GM21723 (cell line): ENCODE results near the gene TMEM117.
"Not testable (repeated sequence)": the region's sequence is repeated elsewhere in the genome, so short reads cannot be mapped to it uniquely, and the experiment has no call there.

Source experiments
- ATAC-seq: cut with Tn5 transposase; IDR thresholded peaks from one replicate; pipeline ENCODE4 v1.9.1; 2021; ENCODE audit warnings: mild to moderate bottlenecking, moderate library complexity; ENCODE audit not compliant: unreplicated experiment

Gene TMEM117

DNA sequence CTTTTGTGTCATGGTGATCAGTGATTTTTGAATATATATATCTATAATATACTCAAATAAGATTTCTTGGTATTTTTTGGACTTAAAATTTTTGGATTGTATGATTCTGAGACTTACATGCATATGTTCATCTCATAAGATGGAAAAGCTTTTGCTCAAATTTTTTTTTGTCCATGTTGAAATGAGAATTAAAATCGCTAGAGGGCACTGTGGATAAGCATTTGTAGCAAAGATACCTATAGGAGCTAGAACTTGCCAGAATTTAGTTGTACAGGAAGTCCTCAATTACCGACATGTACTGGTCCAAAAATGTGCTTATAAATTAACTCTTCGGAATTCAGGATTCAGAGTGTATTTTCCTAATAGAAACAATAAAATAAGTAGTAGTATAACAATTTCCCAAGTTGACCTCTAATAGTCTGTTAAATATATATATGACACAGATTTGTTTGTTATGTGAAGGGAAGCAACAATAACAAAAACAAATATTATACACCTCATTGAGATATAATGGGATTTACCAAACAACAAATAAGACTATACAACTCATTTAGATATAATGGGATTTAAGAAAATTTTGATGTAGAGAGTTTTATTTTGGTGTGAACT lies 179.6 kb downstream of the TMEM117 start:
- ATAC-seq = peak; percentile 80

DNA sequence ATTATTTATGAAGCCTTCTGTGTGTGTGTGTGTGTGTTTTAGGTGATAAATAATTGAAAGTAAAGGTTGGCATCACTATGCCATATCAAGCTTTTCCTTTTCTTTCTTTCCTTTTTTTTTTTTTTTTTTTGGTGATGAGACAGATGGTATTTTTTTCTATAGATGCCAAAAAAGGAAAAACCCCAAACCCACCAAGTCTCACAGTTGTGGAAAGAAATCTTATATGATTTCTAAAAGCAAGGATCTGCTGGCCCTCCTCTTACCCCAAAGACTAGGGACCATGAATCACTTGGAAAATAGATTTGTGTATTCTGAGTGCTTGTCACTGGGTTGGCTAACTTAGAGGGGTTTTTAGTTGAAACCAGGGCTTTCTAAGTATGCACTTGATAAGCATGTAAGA lies 181.3 kb downstream of the TMEM117 start:
- no peak for ATAC-seq

DNA sequence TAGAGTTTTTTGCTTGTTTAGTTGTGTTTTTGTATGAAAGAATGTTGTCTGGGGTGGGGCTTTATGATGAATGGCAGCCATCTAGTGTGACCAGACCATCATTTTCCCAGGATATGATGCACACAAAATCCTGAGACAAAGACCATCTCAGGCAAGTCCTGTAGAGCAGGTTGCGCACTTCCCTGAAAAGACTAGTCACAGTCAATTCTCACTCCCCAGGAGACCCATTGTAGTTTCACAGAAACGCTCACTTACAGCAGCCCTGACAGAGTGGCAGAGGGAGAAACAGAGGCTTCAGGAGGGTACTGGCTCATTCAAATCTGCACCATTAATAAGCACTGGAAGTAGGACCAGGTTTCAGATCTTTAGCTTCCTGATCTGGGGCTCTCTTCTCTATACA lies 183.2 kb downstream of the TMEM117 start:
- ATAC-seq = no peak

DNA sequence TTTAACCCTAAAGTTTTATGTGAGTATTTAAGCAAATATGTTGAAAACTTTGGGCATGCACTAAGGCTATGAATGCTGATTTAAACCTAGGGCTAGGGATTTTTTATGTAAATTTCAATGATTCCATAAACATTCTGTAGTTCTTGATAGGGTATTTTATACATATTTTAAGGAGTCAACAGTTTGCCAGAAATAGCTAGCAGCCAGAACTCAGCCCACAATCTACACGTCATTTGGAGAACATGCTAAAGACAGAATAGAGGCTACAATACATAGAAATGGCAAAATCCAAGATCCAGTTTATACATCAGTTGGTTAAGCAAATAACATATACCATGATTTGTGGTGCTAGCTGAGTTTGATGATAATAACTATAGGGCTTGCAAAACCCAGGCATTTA lies 184.7 kb downstream of the TMEM117 start:
- no peak for ATAC-seq

DNA sequence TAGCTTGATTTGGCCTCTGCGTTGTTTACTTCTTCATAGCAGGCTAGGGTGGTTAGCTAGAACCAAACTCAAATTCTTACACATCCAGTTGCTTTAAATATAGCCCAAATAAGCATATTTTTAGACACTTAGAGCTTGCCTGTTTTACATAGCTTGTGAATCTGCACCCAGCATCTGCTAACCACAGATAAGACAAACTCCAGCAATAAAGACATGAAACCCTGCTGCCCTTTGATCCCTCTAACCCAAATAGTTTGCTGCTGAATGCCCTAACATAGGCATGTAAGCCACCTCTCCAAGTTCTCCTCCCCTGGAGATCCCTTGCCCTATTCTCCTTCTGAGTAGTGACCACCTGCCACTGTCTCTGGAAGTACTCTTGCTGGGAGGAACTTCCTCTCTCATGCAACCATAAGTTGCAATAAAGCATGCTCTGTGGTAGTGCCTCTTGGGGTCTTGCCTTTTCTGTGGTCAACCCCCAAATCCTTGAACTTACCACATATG lies 185.6 kb downstream of the TMEM117 start:
- peak; percentile 88 for ATAC-seq

DNA sequence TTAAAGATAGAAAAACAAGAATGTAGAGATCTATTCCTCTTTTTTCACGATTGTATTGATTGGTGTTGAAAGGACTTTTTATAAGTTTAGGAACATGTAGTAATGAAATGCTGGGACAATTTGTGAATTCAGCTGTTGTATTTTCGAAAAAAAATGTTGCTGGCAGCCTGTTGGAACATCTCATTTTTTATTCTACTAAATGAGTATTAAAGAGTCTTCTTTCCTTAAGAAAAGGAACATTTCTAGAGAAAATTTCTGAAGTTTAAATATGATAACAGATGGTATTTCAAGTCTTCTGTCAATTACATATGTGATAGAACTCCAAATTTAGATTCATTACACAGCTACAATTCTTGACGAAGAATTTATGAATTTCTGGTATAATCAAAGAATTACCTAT lies 189.6 kb downstream of the TMEM117 start:
- ATAC-seq = no peak

DNA sequence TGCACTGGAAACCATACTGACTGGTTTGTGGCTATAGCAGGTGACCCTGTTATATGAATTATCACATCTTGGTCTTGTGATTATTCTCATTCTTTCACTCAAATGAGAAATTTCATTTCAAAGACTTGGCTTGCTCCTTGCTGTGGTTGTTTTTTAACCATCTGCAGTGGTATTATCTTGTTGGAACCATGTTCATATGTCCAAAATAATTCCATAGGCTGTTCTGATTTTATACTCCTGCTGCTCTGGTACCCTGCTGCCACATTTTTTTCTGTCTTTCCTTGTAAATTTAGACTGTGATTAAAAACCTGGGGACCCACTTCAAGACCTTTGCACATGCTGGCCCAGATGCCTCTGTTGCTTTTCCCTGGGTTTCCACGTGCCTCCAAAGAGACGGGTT lies 190.2 kb downstream of the TMEM117 start:
- ATAC-seq = no peak

DNA sequence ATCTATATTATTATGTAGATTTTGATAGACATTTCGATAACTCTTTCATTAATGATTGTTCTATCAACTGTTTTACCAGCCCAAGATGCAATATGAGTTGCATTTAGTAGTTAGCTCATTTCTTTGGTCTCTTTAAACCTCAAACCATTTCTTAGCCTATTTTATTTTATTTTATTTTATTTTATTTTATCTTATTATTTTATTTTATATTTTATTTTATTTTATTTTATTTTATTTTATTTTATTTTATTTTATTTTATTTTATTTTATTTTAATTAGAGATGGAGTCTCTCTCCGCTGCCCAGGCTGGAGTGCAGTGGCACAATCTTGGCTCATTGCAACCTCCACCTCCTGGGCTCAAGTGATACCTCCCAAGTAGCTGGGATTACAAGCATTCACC lies 191.0 kb downstream of the TMEM117 start:
- ATAC-seq = not testable (repeated sequence)

DNA sequence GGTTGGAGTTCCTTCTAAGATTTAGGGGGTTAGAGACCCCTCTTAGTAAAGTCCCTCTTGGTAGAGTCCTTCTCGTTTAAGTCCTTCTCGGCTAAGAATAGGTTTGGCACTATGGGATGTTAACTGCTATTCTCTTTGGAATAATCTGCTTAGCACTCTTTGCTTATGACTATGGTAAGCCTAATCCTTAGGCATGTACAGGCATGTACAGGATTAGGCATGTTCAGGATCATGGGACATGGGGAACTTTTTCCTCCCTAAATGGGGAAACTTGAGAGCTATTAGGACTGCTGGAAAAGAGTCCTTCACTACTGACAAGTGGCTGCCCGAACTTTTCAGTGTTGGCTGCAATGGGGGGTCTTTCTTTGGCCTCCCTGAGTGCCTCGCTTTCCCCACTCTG lies 193.3 kb downstream of the TMEM117 start:
- no peak for ATAC-seq

DNA sequence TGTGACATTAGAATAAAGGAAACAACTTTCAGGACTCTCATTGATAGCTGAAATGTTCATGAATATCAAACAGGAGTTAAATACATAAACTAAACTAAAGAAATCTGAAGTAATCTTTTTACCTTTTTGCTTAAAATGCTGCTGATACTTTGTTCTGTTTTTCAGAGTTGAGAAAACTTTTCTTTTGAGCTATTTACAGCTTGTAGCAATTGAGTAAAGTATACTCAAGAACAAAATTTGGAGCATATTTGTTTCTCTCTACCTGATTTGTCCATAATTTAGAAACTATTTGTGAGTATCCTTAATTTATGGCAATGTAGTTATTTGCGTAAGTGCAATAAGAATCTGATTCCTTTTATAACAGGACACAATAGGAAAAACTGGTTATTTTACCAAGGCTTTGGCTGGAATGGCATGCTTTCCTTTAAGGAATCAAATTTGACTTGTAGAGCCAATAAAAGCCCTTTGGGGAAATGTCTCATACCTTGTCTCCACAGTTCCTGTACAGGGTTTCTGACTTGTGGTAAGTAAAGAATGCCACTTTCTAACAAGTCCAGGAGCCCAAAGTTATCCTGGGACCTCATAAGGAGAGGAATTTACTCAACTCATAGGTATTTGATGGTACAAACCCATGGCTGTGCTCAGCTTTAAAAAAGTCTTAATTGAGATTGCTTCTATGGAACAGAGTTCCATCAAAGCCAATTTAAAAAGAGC lies 195.7 kb downstream of the TMEM117 start:
- ATAC-seq = no peak

DNA sequence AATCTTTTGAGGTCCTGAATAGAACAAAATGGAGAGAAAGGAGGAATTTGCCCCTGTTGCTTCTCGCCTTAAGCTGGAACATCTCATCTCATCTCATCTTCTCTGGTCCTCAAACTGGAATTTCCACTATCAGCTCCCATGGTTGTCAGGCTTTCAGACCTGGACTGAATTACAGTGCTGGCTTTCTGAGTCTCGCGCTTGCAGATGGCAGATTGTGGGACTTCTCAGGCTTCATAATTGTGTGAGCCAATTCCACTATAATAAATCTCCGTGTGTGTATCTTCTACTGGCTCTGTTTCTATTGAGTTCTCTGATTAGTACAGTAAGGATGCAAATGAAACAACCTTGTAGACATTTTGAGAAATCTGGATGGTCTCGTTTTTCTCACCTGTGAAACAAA lies 199.0 kb downstream of the TMEM117 start:
- ATAC-seq = no peak

DNA sequence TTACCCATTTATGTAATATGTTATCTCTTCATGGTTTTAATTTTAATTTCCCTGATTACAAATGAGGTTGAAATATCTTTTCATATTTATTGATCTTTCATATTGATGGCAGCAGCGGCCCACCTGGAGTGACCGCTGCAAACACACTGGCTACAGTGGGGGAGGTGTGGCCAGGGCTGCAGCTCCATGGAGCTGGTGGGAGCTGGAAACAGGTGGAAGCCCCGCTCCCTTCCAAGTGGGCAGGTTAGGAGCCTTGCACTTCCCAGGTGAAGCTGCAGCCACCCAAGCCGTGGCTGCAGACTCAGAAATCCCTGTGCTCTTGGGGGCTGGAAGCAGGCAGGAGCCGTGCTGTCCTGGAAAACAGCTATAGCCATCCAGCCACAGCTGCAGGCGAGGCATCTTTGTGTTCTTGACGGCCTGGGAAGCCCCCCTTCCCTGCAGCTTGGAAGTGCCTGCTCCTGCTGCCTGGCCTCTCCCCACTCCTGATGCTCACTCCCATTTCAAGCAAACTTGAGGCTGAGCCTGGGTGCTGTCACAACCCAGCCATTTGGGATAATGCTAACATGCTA lies 201.1 kb downstream of the TMEM117 start:
- no peak for ATAC-seq

DNA sequence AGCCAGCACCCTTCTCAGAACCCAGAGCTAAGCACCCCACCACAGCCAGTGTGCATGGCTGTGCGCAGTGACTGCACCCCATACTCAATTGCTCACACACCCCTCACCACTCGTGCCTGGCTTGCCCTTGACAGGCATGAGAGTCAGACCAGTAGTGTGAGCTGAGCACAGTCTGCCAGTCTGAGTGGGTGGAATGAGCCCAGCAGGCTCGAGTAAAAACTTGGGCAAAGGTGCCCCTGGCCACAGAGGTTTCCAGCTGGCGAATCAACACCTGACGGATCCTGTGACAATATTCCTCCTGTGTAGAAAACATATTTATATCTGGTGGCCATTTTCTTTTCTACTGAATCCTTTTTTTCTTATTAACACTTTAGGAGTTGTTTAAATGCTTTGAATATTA lies 202.5 kb downstream of the TMEM117 start:
- no peak for ATAC-seq

DNA sequence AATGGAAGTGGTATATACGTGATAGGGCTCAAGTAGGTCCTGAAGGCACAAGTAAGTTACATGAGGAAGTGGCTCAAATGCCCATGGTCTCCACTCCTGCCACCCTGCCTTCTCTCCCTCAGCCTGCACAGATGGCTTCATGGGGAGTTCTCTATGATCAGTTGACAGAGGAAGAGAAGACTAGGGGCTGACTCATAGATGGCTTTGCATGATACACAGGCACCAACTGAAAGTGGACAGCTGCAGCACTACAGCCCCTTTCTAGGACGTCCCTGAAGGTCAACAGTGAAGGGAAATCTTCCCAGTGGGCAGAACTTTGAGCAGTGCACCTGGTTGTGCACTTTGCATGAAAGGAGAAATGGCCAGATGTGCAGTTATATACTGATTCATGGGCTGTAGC lies 208.6 kb downstream of the TMEM117 start:
- ATAC-seq = not testable (repeated sequence)

DNA sequence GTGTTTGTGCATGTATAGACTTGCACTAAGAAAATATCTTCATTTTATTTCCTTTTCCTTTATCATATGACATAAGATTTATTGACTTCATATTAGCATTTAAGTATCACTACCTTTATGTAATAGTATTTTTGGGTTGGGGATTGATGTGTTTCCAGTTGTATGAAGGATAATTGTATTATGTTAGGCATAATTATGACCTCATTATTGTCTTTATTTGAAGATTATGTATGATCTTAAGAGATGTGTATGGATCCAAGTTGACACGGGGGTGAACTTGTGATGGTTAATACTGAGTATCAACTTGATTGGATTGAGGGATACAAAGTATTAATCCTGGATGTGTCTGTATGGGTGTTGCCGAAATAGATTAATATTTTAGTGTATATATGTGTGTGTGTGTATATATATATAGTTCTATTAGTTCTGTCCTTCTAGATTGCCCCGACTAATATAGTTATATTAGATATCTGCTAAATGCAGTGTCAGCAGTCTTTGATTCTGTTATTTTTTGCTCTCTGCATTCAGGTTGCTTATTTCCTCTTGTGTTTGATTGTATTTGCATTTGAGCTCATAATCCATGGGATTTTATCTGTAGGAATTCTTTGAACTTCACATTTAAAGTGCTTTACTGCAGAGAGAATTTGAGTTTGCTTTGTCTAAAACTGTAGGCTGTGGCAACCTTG lies 211.0 kb downstream of the TMEM117 start:
- no peak for ATAC-seq

DNA sequence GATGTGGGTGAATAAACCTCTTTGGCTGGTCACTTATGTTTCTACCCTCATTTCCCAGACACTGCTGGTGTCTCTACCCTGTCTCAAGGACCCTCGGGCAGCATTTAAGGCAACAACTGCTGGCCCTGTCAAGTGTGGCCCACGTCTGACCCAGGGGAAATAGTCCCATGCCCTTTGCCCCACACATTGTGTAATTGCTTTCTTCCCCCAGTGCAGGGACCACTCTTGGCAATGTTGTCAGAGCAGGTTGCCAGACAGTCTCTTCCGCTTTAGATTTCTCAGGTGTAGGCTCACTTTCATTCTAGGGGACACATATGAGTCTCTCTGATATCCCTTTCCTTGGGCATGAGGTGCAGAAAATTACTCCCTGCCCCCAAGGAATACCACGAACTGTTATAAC lies 216.7 kb downstream of the TMEM117 start:
- no peak for ATAC-seq

DNA sequence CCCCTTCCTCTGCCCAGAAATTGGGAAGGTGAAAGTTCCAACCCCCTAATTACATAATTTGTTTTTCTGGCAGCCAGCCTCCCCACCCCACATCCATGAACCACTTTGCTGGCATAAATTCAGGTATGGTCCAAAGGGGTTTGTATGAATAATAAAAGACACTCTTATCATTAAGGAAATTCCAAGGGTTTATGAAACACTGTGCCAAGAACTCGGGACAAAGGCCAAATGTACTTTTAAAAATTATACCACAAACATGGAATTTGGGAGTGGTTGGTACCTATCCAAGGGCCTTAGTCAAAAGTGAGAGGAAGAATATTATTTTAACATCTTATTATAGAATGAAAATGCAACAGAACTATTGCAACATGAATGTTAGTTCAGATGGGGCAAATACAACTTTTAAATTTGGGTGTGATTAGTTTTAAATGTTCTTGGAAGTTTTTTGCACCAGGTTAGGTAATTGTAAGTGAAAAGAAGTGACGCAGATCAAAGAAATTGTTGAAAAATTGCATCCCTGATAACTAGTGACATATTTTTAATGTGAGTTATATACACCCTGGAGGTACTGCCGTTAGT lies 217.8 kb downstream of the TMEM117 start:
- ATAC-seq = no peak

DNA sequence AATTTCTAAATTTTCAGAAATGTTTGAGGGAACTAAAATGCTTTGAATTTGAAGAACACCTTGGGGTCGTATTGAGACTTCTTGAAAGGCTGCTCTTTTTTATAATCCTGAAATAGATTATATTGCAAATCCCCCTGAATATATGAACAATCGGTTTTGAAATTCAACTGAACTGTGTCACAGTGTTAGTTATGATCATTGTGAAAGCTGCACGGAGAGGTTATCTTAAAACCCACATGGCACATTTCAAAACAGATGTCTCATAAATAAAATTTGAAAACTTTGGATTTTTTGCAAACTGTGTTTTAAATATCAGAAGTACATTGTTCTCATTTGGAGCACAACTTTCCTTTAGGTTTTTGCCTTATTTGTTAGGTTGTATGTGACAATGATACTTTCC lies 218.4 kb downstream of the TMEM117 start:
- no peak for ATAC-seq

DNA sequence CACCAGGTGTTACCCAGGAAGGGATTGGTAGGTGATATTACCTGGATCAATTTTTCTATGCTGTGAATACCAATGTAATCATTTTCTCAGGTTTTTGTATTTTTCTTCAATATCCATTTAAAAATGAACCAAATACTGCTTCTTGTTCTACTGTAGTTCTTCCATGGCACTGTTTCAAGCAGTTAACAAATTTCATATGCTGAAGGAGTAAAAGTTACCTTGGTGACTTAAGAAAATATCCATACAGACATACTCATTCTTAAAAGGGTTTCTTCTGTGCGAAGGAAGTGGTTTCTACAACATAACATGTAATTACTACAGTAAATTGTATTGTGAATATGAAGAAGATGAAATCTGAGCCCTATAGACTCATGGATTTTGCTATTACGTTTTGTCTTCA lies 222.5 kb downstream of the TMEM117 start:
- no peak for ATAC-seq

DNA sequence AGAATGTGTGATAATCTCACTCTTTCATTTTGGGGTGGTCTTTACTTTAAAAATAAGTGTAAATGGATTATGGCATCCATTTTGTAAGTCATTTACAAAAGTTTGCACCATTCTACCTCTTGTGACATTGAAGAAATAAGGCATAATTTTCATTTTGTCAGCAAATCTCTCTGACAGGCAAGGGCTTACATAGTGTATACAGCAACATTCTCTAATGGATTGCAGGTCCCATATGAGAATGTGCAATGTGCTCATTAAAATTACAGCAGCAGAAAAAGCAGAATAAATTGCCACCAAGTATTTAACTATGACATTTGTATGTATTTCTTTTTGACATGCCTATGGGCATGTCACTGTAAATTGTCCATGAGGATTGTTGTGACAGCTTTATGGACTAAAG lies 223.6 kb downstream of the TMEM117 start:
- ATAC-seq = no peak

DNA sequence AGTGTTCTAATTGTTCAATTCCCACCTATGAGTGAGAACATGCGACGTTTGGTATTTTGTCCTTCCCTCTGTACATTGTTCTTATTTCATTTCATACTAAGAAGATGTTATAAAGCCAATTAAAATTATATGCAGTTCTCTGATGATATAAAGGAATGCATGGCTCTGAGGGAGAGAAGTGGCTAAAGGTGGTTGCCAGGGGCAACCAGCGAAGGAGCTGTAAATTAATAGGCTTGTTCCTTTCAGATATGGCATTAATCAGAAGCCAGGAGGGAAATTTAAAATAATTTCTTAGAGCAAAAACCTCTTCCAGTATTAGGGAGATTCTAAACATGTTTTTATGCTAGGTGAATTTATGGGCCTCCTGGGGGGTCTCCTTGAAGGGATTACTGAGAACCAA lies 227.8 kb downstream of the TMEM117 start:
- no peak for ATAC-seq
